GM12875 (cell line): ENCODE data around the gene DIRAS1.

Experiments
- H3K4me3 ChIP-seq: one replicate; pipeline ENCODE4 v1.5.1; 2011; ENCODE audit warnings: low read depth, low read length, control low read depth
- TF ChIP-seq, protein P1 (sequence below): IDR thresholded peaks from 2 replicates; pipeline ENCODE4 v1.5.1; 2011; ENCODE audit warnings: low read depth, mild to moderate bottlenecking, control low read depth, inconsistent platforms, low read length, moderate library complexity, borderline replicate concordance; ENCODE audit not compliant: insufficient read depth

Gene DIRAS1

DNA sequence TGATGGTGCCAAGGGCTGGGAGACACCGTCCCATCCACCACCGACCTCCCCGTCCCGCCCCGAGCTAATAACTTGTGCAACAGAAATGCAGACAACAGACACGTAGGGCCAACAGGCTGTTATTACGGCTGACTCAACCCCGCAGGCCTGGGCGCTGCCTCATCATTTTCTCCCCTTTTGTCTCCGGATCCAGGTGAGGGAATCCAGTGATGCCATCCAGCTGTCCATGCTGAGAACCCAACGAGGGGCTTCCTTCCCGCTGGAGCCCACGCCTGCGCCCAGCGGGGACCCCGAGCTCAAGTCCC is 6.4 kb upstream of the DIRAS1 start:
- TF ChIP-seq, protein P1, sequence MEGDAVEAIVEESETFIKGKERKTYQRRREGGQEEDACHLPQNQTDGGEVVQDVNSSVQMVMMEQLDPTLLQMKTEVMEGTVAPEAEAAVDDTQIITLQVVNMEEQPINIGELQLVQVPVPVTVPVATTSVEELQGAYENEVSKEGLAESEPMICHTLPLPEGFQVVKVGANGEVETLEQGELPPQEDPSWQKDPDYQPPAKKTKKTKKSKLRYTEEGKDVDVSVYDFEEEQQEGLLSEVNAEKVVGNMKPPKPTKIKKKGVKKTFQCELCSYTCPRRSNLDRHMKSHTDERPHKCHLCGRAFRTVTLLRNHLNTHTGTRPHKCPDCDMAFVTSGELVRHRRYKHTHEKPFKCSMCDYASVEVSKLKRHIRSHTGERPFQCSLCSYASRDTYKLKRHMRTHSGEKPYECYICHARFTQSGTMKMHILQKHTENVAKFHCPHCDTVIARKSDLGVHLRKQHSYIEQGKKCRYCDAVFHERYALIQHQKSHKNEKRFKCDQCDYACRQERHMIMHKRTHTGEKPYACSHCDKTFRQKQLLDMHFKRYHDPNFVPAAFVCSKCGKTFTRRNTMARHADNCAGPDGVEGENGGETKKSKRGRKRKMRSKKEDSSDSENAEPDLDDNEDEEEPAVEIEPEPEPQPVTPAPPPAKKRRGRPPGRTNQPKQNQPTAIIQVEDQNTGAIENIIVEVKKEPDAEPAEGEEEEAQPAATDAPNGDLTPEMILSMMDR: no peak
- no peak overlapping the region for H3K4me3 ChIP-seq

DNA sequence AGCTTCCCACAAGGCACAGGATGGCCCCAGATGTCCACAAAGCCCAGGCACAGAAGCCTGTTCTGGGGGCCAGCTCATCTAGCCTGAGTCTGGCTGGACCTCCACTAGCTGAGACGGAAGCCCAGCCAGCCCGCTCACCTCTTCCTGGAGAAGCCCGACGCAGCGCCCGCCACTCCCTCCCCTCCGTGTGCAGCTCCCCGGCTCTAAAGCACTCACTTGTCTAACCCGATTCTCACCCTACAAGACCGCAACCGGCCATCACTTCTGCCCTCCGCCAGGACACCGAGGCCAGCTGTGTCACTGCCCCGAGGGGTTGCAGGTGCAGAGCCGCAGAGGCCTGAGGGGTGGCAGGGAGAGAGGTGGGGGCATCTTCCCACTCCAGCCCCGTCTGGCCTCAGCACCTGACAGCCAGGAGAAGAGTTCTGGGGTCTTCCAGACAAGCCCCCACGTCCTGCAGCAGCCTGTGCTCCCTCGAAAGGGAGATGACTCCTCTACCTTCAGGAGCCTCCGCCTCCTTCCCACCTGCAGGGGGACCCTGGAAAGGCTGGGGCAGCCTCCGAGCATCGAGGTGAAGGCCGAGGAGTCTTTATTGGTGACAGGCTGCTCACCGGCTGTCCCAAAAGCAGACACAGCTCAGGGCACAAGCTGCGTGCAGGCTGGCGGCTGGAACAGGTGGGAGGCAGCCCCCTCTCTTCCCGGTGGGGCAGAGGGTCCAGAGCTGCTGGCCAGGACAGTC is 5.9 kb upstream of the DIRAS1 start:
- TF ChIP-seq, protein P1: no peak

DNA sequence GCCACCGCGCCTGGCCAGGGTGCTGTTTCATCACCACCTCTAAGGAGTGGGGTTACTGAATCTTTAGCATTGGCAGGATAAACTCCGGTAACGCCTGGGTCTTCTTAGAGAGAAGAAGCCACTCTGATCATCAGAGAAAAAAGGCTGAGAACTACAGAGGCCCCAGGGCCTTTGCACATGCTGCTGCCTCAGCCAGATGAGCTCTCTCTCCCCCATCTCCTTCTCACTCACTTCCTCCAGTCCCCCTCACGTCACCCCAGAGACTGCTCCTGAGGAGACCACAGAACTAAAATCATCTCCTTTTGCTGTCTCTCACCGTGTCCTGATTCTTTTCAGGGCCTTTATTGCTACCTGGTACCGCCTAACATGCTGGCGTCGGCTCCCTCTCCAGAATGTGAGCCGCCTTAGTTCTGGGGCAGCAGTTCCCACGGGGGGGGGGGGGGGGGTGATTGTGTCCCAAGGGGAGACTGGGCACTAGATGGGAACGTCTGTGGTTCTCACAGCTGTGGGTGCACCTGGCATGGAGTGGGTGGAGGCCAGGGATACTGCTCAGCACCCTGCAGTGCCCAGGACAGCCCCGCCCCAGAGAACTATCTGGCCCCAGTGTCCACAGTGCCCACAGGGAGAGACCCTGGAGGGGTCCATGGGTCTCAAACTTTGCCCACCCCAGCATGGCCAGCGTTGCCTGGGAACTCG is 5.1 kb upstream of the DIRAS1 start:
- TF ChIP-seq, protein P1: no peak
- H3K4me3 ChIP-seq: no peak overlapping the region

More for the DNA sequence above, 5.9 kb upstream of the DIRAS1 start:
- no peak overlapping the region for H3K4me3 ChIP-seq

DNA sequence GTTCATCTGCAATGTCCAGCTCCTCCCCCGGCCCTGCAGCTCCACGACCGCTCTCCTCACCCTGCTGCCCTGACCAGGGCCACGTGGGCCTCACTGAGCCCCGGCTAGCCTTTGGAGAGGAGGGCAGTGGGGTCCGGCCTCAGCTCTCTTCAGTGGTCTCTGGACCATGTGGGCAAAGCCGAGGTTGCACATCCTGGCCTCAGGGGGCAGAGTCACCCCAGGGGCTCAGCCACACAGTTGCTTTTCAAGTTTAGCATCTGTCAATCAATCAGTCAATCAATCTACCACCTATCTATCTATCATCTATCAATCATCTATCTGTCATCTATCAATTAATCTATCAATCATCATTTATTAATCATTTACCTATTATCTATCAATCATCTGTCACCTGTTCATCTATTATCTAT is 3.0 kb upstream of the DIRAS1 start:
- no peak overlapping the region for H3K4me3 ChIP-seq
- TF ChIP-seq, protein P1: peak; percentile 37

DNA sequence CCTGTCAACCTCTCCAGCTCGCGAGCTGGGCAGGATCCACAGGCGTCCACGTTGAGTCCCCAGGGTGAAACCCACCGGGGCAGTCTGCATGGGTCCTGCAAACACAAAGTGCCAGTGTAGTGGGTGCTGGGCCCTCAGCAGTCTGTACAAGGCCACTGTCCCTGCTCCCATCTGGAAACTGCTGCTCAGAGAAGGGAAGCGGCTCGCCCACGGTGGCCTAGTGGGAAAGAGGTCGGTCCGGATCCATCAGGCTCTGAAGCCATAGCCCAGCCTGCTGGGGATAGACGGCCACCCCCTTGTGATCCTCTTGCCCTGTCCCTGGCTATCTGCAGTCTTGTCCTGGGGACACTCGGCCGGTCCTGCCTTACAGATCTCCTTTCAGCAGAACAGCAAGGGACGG is 2.6 kb upstream of the DIRAS1 start:
- TF ChIP-seq, protein P1: no peak
- H3K4me3 ChIP-seq: no peak overlapping the region

DNA sequence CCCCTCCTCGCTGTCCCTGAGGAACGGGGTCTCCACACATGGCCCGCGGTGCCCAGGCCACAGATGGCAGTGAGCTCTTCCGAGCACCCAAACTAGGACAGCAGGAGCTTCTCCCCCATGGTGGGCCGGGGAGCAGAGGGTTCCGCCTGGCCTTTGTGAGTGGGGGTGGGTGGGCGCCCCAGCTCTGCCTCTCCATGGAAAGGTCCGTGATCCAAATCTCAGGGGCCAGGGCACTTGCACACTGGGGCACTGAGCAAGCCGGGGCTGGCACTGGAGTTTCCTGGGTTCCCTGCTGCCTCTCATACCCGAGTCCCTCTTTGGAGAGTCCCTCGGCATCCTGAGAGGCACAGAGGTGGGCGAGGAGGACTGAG is 2.2 kb upstream of the DIRAS1 start:
- TF ChIP-seq, protein P1: no peak
- no peak overlapping the region for H3K4me3 ChIP-seq

DNA sequence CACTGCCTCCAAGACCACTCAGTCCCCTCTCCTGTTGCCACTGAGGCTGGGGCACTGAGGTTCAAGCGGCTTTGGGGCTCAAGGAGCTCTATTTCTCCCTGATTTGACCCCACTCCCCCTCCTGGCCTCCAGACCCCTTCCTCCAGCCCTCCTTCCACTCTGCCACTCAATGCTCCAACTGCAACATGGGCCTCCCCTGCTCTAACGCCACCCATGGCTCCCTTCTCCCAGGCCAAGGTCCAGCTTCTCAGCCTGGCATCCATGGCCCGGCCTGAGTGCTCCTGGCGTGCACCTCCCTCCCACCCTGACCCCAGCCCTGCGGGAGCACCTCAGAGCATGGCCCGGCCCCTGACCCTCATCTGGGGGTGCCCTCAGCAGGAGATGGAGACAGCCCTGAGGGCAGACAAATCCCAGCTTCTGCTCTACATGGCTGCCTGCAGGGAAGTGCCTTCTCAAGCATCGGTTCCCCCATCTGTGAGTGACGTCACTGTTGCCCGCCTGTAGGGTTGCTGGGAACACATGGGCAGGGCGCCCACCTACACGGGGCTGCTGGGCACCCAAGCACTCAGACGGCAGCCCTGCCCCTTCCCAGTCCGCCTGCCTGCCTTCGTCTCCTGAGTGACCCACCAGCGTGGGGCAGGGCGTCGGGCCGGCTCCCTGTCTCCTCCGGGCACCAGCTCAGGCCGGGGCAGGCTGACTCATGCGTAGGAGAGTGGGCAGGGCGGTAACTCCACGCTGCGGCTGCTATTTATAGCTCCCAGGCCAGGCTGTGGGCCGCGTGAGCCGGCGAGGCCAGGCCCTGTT is 1.6 kb upstream of the DIRAS1 start:
- TF ChIP-seq, protein P1: no peak
- no peak overlapping the region for H3K4me3 ChIP-seq
